Measurements from ENCODE around the gene ZBTB42.

ZBTB42 gene

GRCh38 chr14:104794099-104794498 is 6.8 kb upstream of the ZBTB42 start:
- no peak for TF ChIP-seq TAF1 (IDR thresholded peaks at IDR 0.05; ENCODE audit: borderline replicate concordance, insufficient read depth, low read length)
- 0 out of 2 replicates have a peak, but pooled peaks have one; percentile 15 for TF ChIP-seq POLR2AphosphoS5 (IDR thresholded peaks at IDR 0.05; ENCODE audit: low read depth, low read length)

GRCh38 chr14:104794631-104794992 is 6.3 kb upstream of the ZBTB42 start:
- TF ChIP-seq POLR2AphosphoS5 (IDR thresholded peaks at IDR 0.05; ENCODE audit: low read depth, low read length) (no peak), TAF1 (IDR thresholded peaks at IDR 0.05; ENCODE audit: borderline replicate concordance, insufficient read depth, low read length) (no peak), FOXP2 (optimal IDR thresholded peaks at IDR 0.05; ENCODE audit: borderline replicate concordance, extremely low read depth, extremely low read length, insufficient read depth) (no peak), SIN3A (IDR thresholded peaks at IDR 0.05; ENCODE audit: borderline replicate concordance, insufficient read depth, low read length) (no peak), REST (IDR thresholded peaks at IDR 0.05; ENCODE audit: insufficient read depth in 1 of 2, low read depth in 2 of 2, low read length in 2 of 2) (no peak)

- TF ChIP-seq TAF1 (IDR thresholded peaks at IDR 0.05; ENCODE audit: borderline replicate concordance, insufficient read depth, low read length) (no peak), FOXP2 (optimal IDR thresholded peaks at IDR 0.05; ENCODE audit: borderline replicate concordance, extremely low read depth, extremely low read length, insufficient read depth) (no peak), SIN3A (IDR thresholded peaks at IDR 0.05; ENCODE audit: borderline replicate concordance, insufficient read depth, low read length) (no peak), REST (IDR thresholded peaks at IDR 0.05; ENCODE audit: insufficient read depth in 1 of 2, low read depth in 2 of 2, low read length in 2 of 2) (no peak), POLR2AphosphoS5 (IDR thresholded peaks at IDR 0.05; ENCODE audit: low read depth, low read length) (no peak)
Observed at GRCh38 chr14:104794993-104795780, 5.7 kb upstream of the ZBTB42 start, which contains the start of gene AKT1. TSS of gene AKT1 (minus strand) at chr14:104795748. CDS start at chr14:104792643, 3,105 bp downstream.

- TF ChIP-seq TAF1 (IDR thresholded peaks at IDR 0.05; ENCODE audit: borderline replicate concordance, insufficient read depth, low read length) (no peak), SIN3A (IDR thresholded peaks at IDR 0.05; ENCODE audit: borderline replicate concordance, insufficient read depth, low read length) (no peak), REST (IDR thresholded peaks at IDR 0.05; ENCODE audit: insufficient read depth in 1 of 2, low read depth in 2 of 2, low read length in 2 of 2) (no peak), POLR2AphosphoS5 (IDR thresholded peaks at IDR 0.05; ENCODE audit: low read depth, low read length) (no peak)
Observed at GRCh38 chr14:104795781-104796686, 4.9 kb upstream of the ZBTB42 start.

- TF ChIP-seq TAF1 (IDR thresholded peaks at IDR 0.05; ENCODE audit: borderline replicate concordance, insufficient read depth, low read length) (no peak), REST (IDR thresholded peaks at IDR 0.05; ENCODE audit: insufficient read depth in 1 of 2, low read depth in 2 of 2, low read length in 2 of 2) (no peak), FOXP2 (optimal IDR thresholded peaks at IDR 0.05; ENCODE audit: borderline replicate concordance, extremely low read depth, extremely low read length, insufficient read depth) (no peak), POLR2AphosphoS5 (IDR thresholded peaks at IDR 0.05; ENCODE audit: low read depth, low read length) (no peak), SIN3A (IDR thresholded peaks at IDR 0.05; ENCODE audit: borderline replicate concordance, insufficient read depth, low read length) (no peak)
Observed at GRCh38 chr14:104796687-104797081, 4.2 kb upstream of the ZBTB42 start.
